Suprapubic skin (tissue), 4 donors: ENCODE measurements around the gene ABCA4.

ENCODE experiments used
- POLR2A ChIP-seq, 2 donors: fragments of 450-650 bp; IDR thresholded peaks; one replicate each; pipeline ENCODE4 v1.6.1; 2017; ENCODE audit warnings: antibody characterized with exemption in 2 of 2, mild to moderate bottlenecking in 2 of 2, moderate library complexity in 2 of 2
- POLR2AphosphoS5 ChIP-seq, 3 donors: sonication (generic); formaldehyde crosslinking; IDR thresholded peaks; one replicate each; pipeline ENCODE4 v1.6.1; 2017; ENCODE audit warnings: antibody characterized with exemption in 3 of 3
- TF ChIP-seq, protein P1 (sequence below), 2 donors: fragments of 200-600 bp in 1 of 2; fragments of 450-650 bp in 1 of 2; sonication (generic) in 1 of 2; IDR thresholded peaks; one replicate each; pipeline ENCODE4 v1.5.1; 2016 to 2019; ENCODE audit warnings: antibody characterized with exemption in 2 of 2, mild to moderate bottlenecking in 1 of 2, moderate library complexity in 1 of 2

DNA sequence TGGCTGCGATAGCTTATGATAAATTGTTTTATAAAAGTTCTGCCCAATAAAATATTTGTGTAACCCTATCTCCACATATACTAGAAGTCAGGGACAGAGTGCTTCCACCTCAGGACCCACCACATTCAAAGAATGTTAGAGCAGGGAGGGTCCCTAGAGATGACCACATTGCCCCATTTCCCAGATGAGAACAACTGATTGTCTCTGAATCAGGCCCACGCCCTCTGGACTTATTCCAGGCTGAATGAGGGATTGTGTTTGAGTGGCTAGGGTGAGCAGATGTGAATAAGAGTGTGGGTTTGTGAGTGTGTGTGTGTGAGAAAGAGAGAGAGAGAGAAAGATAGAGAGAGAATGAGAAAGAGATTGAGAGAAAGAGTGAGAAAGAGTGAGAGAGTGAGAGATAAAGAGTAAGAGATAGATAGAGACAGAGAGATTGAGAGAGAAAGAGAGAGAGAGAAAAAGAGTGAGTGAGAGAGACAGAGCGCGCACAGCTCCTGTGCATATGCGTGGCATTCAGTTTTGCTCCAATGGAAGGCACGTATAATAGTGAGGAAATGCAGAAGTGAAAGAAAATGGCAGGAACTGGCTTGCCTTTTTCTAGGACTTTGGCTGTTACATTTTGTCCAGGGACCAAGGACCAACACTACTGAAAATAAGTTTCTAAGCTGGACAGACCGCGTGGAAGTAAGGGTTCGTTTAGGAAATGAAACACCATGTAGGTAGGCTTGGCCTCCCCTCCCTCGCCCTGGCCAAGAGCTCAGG, 94.1 kb downstream of the ABCA4 start:
- TF ChIP-seq POLR2AphosphoS5 (IDR thresholded peaks at IDR 0.05) (no peak), POLR2A (IDR thresholded peaks at IDR 0.05) (no peak)
- TF ChIP-seq, protein P1, sequence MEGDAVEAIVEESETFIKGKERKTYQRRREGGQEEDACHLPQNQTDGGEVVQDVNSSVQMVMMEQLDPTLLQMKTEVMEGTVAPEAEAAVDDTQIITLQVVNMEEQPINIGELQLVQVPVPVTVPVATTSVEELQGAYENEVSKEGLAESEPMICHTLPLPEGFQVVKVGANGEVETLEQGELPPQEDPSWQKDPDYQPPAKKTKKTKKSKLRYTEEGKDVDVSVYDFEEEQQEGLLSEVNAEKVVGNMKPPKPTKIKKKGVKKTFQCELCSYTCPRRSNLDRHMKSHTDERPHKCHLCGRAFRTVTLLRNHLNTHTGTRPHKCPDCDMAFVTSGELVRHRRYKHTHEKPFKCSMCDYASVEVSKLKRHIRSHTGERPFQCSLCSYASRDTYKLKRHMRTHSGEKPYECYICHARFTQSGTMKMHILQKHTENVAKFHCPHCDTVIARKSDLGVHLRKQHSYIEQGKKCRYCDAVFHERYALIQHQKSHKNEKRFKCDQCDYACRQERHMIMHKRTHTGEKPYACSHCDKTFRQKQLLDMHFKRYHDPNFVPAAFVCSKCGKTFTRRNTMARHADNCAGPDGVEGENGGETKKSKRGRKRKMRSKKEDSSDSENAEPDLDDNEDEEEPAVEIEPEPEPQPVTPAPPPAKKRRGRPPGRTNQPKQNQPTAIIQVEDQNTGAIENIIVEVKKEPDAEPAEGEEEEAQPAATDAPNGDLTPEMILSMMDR (IDR thresholded peaks at IDR 0.05), result no peak
